GM10847 (cell line): ENCODE data around the gene FGF12.

ENCODE experiments used
- POLR2A ChIP-seq: IDR thresholded peaks from 2 replicates; pipeline ENCODE4 v1.6.1; 2011; ENCODE audit not compliant: insufficient read length; ENCODE audit errors: extremely low read depth

FGF12 gene

GRCh38 chr3:192696943-192697587, 30.3 kb downstream of the FGF12 start:
- TF ChIP-seq POLR2A = no peak

GRCh38 chr3:192687488-192688152, 39.7 kb downstream of the FGF12 start:
- no peak for TF ChIP-seq POLR2A

GRCh38 chr3:192685801-192686200, 41.5 kb downstream of the FGF12 start:
- TF ChIP-seq POLR2A = no peak

GRCh38 chr3:192684151-192684550, 43.2 kb downstream of the FGF12 start:
- no peak for TF ChIP-seq POLR2A

- TF ChIP-seq POLR2A = no peak
These were observed 51.2 kb downstream of the FGF12 start for GRCh38 chr3:192675958-192676649.

GRCh38 chr3:192655628-192656027, 71.7 kb downstream of the FGF12 start:
- no peak for TF ChIP-seq POLR2A

GRCh38 chr3:192655040-192655439, 72.3 kb downstream of the FGF12 start:
- TF ChIP-seq POLR2A = no peak

- TF ChIP-seq POLR2A = no peak
These were observed 73.5 kb downstream of the FGF12 start for GRCh38 chr3:192653862-192654261.

GRCh38 chr3:192652727-192653126, 74.6 kb downstream of the FGF12 start:
- no peak for TF ChIP-seq POLR2A

- TF ChIP-seq POLR2A = no peak
These were observed 75.4 kb downstream of the FGF12 start for GRCh38 chr3:192651836-192652512.

- TF ChIP-seq POLR2A = no peak
These were observed 81.9 kb downstream of the FGF12 start for GRCh38 chr3:192645437-192645836.

- TF ChIP-seq POLR2A = no peak
These were observed 84.7 kb downstream of the FGF12 start for GRCh38 chr3:192642651-192643050.

- no peak for TF ChIP-seq POLR2A
These were observed 85.4 kb downstream of the FGF12 start for GRCh38 chr3:192641919-192642318.

- no peak for TF ChIP-seq POLR2A
These were observed 87.4 kb downstream of the FGF12 start for GRCh38 chr3:192639987-192640386.

- TF ChIP-seq POLR2A = no peak
These were observed 89.5 kb downstream of the FGF12 start for GRCh38 chr3:192637803-192638202.
